M059J (cell line): ENCODE data around the gene BBX. TPM values are rescaled to one million over a fixed set of nuclear protein-coding genes. Genes with fewer than 3 reads are reported as not detected.
"Not testable (repeated sequence)": the region's sequence is repeated elsewhere in the genome, so short reads cannot be mapped to it uniquely, and the experiment has no call there.

Experiments
- DNase-seq: peaks from one replicate; pipeline ENCODE4 v3.0.0-alpha.2; 2012; ENCODE audit warnings: low read depth
- total RNA-seq: library from RNA; depleted of rRNA; stranded (reverse); fragments of >200 nt; shearing (Covaris generic); gene quantifications from 2 replicates; pipeline ENCODE4 v1.2.3, GENCODE V29; 2014

BBX gene
- total RNA-seq, 1 experiment from 2014 or later: 81.8 TPM

DNA sequence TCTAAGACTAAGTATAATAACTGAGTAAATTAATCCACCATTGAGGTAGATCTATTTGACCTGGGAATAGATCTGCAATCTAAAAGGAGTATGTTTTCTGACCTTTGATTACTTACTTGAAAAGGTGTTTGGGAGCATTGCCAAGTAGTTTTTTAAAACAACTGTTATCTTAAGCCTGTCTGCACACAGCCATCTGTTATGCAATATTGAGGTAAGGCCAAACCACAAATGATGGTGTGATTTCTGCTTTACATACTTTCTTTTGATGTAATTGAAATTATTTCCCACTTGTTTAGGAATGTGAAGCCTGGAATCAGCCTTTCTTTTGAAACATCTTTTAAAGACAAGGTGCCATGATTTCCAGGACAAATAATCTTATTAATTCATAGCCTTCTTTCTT lies 274.0 kb downstream of the BBX start:
- DNase-seq: peak; percentile 74

DNA sequence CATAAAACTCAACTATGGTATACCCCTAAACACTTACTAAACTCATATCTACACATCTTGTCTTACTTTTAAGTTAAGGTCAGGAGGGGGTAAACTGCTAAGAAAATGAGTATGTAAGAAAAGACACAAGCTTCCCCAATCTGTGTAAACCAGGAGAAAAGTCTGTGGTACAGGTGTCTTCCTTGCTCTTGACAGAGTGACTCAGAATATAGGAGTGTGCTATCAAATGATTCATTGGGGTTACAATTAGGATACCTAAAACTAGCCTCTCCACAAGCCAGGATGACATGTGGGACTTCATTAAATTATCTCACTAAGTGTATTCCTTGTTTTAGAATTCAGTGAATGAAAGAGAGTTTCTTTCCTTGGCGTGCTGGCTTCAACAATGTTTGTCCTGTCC lies 274.8 kb downstream of the BBX start:
- peak; percentile 25 for DNase-seq

DNA sequence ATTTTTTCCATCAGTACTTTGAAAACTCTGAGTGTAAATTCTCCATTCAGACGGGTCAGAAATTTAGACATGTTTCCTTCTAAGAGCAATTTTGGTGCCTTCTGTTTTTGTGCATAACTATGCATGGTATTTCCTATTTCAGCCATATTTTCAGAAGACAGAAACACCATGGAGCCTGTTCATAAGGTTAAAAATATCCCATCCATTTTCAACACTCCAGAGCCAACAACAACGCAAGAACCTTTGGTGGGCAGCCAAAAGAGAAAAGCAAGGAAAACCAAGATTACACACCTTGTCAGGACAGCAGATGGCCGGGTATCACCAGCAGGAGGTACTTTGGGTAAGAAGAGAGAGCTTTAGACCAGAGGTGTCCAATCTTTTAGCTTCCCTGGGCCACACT lies 275.6 kb downstream of the BBX start:
- DNase-seq: no peak

DNA sequence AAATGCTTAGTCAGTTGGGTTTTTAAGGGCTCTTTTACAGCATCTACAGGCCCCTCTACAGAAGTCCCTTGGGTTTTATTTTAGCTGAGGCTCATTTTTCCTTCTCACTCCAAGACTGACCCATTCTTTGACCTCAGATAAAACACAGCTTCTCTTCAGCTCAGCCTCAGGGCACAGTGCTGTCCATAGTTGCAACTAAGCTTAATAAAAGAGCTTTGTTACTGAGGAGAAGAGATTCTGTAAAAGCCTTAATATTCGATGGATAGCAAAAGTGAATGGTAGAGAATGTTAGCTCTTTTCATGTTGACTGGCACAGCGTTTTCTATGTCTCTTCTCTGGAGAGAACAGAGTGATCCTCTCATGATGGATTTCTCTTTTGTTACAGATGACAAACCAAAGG lies 277.9 kb downstream of the BBX start:
- no peak for DNase-seq

DNA sequence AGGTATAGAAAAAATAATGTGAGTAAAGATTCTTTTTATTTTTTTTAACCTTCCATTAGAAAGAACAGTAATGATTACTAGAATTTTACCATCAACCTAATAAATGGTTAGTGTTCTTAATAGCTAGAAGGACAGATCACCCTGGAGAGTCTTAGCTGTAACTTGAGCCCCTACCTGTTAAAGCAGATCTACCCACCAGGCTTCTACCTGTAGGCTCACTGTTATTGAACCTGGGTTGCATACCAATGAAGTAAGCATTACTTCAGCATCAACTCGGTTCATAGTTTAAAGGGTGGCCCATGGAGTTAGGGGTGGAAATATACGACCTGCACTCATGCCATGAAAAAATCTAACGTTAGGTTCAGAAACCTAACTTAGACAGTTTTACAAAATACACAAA lies 280.4 kb downstream of the BBX start:
- no peak for DNase-seq

- DNase-seq: no peak
Observed at GRCh38 chr3:107806021-107806420, 283.3 kb downstream of the BBX start.

- no peak for DNase-seq
Observed at GRCh38 chr3:107806536-107806935, 283.8 kb downstream of the BBX start.

GRCh38 chr3:107810171-107811071 lies 287.7 kb downstream of the BBX start:
- peak; percentile 75 for DNase-seq

DNA sequence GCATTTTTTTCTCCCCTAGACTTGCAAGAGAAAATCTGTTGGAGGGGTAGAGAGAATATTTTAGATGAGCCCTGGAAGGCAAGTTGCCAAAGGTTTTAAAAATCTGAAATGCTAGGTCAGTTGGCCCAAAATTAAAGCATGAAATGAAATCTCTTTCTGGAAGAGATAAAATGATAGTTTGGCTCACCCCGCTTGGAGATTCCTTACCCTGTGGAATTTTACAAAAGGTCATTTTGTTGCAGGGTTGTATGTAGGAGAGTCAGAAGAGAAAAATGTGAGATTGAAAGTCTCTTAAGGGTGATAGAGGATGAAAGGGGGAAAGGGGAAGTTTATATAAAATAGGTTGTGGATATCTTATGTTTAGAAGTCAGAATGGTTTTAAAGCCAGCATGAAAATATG lies 290.3 kb downstream of the BBX start:
- DNase-seq: no peak

DNA sequence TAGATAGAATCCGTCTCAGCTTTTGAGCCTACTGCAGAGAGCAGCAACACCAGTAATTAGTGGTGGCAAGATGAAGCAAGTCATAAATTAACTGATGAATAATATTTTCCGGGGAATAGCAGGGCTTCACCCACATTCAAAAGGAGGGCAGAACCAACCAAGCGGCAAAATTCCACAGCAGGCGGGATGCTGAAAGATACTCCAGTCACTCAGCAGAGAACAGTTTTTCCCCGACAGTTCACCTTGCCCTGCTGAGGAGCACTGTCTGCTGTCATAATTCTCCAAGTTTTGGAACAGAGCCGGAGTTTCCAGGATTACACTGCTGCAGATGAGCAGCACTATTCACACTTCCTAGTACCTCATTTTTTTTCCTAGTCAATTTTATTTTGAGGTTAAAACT lies 293.3 kb downstream of the BBX start:
- DNase-seq: peak; percentile 68

DNA sequence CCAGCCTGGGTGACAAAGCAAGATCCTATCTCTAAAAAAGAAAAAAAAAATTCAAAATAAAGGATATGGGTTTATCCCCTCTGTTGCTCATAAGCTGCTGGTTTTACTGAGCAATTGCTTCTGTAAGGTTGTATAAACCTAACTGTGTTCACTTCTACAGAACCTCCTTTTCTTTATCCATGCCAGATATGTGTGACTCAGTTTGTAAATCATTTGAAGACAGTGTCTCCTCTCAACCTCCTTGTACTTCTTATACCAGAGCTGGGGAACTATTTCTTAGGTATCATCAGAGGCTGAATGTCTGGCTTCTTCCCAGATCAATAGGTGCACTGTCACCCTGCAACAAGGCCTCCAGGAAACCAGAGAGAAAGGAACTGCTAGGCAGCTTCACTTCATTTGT lies 294.3 kb downstream of the BBX start:
- DNase-seq: no peak

GRCh38 chr3:107818025-107818424 lies 295.3 kb downstream of the BBX start:
- DNase-seq: no peak

- DNase-seq: no peak
Observed at GRCh38 chr3:107819656-107820055, 296.9 kb downstream of the BBX start.

- DNase-seq: no peak
Observed at GRCh38 chr3:107822308-107822707, 299.5 kb downstream of the BBX start.

DNA sequence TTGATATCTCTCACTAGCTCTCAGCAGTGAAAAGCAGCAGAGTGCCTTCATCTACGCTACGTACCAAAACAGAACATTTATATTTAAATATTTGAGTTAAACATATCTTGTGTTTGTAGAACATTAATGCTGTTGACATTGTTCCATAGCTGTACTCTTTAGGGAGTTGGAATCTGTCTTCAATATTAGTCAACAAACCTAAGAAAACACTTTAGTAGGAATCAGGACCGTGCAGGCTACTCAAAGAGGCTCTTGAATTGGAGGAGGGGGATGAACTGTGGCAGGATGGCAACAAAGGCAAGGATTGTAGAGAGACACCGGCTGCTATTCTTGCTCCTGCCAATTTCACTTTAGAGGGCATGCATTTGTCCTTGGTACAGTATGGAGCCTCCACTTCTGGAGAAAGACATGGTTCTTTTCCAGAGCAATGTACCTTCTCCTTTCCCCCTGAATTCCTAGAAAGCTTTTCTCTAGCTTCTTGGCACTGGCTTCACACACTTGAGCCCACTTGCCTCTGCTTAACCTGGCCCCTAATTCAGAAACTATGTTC lies 302.1 kb downstream of the BBX start:
- DNase-seq: no peak

GRCh38 chr3:107825556-107825955 lies 302.8 kb downstream of the BBX start:
- DNase-seq: peak; percentile 47

DNA sequence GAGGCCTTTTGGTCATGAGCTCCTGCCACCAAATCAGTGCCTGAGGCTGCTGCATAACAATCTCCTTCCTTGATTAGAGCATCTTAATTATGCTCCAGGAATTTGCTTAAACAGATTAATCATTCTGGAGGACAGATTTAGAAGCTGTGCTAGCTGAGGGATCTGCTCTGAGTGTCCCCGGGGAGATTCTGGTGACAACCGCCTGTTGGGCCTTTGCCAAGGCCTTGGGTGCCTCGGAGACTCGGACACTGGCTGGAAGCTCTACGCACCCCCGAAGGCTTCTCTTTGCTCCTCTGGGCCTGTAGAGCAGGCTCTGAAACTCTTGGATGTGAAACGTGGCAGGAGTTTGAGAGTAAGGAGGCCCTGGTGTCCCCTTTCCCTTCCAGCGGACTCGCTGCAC lies 304.0 kb downstream of the BBX start:
- DNase-seq: no peak

GRCh38 chr3:107829185-107829584 lies 306.4 kb downstream of the BBX start:
- no peak for DNase-seq

GRCh38 chr3:107831590-107831989 lies 308.8 kb downstream of the BBX start:
- no peak for DNase-seq

- no peak for DNase-seq
Observed at GRCh38 chr3:107833043-107833442, 310.3 kb downstream of the BBX start.

- DNase-seq: no peak
Observed at GRCh38 chr3:107833722-107834416, 311.1 kb downstream of the BBX start.

DNA sequence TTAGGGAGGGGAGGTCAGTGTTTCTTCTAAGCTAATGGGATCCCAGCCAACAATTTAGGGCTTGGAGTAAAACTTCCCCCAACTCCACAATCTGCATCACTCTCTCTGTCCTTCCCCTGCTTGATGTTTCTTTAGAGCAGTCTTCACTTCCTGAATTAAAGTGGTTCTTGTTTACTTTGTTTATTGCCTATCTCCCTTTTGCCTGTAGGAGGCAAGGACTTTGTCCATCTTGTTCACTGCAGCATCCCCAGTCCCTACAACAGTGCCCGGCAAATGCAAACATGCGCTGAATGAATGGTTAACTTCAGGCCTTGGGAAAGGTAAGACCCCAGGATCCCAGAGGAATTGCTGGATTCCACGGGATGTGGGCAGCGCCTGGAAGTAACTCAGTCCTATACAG lies 312.2 kb downstream of the BBX start:
- not testable (repeated sequence) for DNase-seq
